Ovary (tissue), 3 donors: ENCODE data around the gene CCT3.

Experiments used
- POLR2A ChIP-seq: fragments of 450-650 bp; IDR thresholded peaks from one replicate; pipeline ENCODE4 v1.6.1; 2017; ENCODE audit warnings: antibody characterized with exemption, mild to moderate bottlenecking, moderate library complexity
- TF ChIP-seq, protein P1 (sequence below), 3 donors: fragments of 450-650 bp in 2 of 3; fragments of 200-600 bp in 1 of 3; IDR thresholded peaks; one replicate each; pipeline versions ENCODE4 v1.5.1 to v1.8.0; 2016 to 2022; ENCODE audit warnings: antibody characterized with exemption in 3 of 3, mild to moderate bottlenecking in 1 of 3
- donor health status: DM: no; HTN: no; CAD: no.

DNA sequence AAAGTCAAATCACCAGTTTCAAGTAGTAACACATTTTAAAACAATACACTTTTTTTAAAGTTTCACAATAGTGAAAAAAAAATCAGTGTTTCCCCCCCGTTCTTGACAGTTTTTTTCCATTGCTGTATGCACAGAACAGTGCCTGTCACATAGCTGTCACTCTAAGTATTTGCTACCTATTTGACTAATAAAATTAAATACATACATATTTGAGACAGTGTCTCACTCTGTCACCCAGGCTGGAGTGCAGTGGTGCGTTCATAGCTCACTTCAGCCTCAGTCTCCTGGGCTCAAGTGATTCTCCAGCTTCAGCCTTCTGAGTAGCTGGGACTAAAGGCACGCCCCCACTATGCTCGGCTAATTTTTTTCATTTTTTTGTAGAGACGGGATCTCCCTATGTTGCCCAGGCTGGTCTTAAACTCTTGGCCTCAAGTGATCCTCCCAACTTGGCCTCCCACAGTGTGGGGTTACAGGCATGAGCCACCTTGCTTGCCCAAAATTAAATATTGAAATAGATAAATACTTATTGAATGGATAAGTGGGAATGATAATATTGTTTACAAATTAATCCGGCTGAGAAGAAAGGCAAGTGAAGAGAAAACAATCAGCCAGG, 18.3 kb upstream of the CCT3 start:
- TF ChIP-seq, protein P1, sequence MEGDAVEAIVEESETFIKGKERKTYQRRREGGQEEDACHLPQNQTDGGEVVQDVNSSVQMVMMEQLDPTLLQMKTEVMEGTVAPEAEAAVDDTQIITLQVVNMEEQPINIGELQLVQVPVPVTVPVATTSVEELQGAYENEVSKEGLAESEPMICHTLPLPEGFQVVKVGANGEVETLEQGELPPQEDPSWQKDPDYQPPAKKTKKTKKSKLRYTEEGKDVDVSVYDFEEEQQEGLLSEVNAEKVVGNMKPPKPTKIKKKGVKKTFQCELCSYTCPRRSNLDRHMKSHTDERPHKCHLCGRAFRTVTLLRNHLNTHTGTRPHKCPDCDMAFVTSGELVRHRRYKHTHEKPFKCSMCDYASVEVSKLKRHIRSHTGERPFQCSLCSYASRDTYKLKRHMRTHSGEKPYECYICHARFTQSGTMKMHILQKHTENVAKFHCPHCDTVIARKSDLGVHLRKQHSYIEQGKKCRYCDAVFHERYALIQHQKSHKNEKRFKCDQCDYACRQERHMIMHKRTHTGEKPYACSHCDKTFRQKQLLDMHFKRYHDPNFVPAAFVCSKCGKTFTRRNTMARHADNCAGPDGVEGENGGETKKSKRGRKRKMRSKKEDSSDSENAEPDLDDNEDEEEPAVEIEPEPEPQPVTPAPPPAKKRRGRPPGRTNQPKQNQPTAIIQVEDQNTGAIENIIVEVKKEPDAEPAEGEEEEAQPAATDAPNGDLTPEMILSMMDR (IDR thresholded peaks at IDR 0.05): no peak
- TF ChIP-seq POLR2A: no peak
